Stimulated activated CD4-positive, alpha-beta T cell treated with anti-CD3 and anti-CD28 coated beads, TNF-alpha, amount 100 ng/mL, for 48 hours (primary cell): Measurements from ENCODE around the gene ARHGAP26.

Experiments used
- DNase-seq, 3 donors: peaks; one replicate each; pipeline ENCODE4 v3.0.0-alpha.2; 2020; ENCODE audit warnings: low read depth in 3 of 3

ARHGAP26 gene

DNA sequence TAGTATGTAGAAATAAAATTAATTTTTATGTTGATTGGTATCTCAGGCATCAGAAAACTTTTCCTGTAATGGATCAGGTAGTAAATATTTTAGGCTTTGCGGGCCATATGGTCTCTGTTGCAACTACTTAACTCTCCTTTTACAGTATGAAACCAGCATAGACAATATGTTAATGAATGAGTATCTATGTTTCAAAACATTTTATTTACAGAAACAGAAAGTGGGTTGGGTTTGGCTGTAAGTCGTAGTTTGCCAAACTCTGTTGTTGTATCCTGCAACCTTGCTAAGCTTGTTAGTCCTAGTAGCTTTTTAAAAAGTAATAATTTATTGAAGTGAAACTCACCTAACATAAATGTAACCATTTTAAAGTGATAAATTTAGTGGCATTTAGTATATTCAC is 501.3 kb downstream of the ARHGAP26 start:
- no peak for DNase-seq

GRCh38 chr5:143274952-143275351 is 504.8 kb downstream of the ARHGAP26 start:
- no peak for DNase-seq

DNA sequence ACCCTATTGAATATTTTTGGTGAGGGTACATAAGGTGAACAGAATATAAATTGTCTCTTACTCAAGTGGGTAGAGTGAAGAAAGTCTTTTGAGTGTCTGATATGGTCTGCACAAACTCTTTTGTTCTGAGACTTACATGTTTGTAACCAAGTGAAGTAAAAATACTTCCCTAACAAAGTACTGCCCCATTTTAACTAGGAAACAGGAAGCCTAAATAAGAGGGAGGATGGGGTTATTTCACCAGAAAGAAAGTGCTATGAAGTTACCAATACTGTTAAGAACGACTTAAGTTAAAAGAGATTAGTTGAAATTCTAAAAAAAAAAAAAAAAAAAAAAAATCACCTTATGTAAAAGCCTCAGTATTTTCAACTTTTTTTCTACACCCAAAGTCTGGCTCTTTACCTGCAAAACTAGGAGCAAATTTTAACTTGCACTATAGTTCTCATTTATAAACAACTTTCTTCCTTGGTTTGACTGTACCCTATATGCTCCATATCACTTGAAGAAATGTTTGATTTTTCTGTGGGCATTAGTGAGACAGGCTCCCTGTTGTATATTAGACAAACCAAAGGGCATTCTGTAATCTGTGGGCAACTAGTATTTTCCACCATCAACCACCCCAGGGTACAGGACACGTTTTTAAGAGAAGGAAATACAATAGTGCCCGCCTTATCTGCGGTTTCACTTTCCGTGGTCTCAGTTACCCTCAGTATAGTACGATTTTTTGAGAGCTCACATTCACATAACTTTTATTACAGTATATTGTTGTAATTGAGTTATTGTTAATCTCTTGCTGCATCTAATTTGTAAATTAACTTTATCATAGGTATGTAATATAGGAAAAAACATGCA is 505.6 kb downstream of the ARHGAP26 start:
- DNase-seq: no peak

DNA sequence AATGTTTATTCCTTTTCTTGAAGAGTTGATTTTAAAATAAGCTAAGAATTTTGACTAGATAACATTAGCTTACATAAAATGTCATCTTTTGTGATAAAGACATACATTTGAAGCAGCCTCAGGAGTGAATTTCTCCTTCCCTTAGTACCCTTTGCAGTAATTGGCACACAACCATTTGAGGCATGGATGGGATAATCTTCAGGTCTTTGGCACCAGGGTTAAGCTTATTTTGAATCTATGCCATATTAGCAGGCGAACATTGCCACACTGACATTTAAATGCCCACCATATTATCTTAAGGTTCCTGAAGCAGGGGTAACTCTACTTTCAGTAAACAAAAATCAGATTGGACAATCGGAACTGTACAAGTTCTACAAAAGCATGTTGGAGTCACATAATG is 507.4 kb downstream of the ARHGAP26 start:
- no peak for DNase-seq
